Measurements from ENCODE around the gene PKLR. TPM values are rescaled to one million over a fixed set of nuclear protein-coding genes. Genes with fewer than 3 reads are reported as not detected.

Gene PKLR
- total RNA-seq, 1 experiment from 2014 or later = not detected

DNA sequence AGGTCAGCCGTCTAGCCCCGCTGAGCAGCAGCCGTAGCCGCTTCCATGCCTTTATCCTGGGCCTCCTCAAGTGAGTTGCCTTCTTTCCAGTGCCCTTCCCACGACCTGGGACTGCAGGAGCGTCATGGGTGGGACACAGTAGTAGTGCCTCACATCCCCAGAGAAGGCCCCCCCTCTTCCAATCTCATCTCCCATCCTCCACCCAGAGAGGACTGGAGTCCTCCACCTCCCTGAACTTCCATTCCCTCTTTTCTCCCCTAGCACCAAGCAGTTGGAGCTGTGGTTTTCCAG, 24.3 kb upstream of the PKLR start:
- TF ChIP-seq, protein P1, sequence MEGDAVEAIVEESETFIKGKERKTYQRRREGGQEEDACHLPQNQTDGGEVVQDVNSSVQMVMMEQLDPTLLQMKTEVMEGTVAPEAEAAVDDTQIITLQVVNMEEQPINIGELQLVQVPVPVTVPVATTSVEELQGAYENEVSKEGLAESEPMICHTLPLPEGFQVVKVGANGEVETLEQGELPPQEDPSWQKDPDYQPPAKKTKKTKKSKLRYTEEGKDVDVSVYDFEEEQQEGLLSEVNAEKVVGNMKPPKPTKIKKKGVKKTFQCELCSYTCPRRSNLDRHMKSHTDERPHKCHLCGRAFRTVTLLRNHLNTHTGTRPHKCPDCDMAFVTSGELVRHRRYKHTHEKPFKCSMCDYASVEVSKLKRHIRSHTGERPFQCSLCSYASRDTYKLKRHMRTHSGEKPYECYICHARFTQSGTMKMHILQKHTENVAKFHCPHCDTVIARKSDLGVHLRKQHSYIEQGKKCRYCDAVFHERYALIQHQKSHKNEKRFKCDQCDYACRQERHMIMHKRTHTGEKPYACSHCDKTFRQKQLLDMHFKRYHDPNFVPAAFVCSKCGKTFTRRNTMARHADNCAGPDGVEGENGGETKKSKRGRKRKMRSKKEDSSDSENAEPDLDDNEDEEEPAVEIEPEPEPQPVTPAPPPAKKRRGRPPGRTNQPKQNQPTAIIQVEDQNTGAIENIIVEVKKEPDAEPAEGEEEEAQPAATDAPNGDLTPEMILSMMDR (IDR thresholded peaks at IDR 0.05; ENCODE audit: unreplicated experiment) = no peak
- H3K4me1 Mint-ChIP-seq (ENCODE audit: low read depth, unreplicated experiment) = peaks cover 27% of the 10 kb centered on the region
- CTCF ChIA-PET = interaction anchor here (1.0 kb wide), 1 partner anchor 75 kb away, joined by 4 read pairs; no protein-coding TSS in a partner anchor
- H3K9me3 Mint-ChIP-seq (ENCODE audit: low read depth, unreplicated experiment) = no peaks in the 10 kb centered on the region
- peak overlapping the region; percentile 90 for H3K4me3 Mint-ChIP-seq (ENCODE audit: low read depth, unreplicated experiment)
- H3K27me3 Mint-ChIP-seq (ENCODE audit: unreplicated experiment) = no peaks in the 10 kb centered on the region
- peak overlapping the region; percentile 60 for H3K27ac Mint-ChIP-seq (ENCODE audit: unreplicated experiment)
- peaks cover 90% of the 10 kb centered on the region for H3K36me3 Mint-ChIP-seq (ENCODE audit: insufficient read depth, unreplicated experiment)
- BruUV-seq (replicated peaks) = no TSS peak
- DNase-seq = no peak
- intact Hi-C loops (cut with micrococcal nuclease; ENCODE audit: unreplicated experiment) = loop anchor here (2.0 kb wide), 1 partner anchor 75 kb away; no protein-coding TSS in a partner anchor

DNA sequence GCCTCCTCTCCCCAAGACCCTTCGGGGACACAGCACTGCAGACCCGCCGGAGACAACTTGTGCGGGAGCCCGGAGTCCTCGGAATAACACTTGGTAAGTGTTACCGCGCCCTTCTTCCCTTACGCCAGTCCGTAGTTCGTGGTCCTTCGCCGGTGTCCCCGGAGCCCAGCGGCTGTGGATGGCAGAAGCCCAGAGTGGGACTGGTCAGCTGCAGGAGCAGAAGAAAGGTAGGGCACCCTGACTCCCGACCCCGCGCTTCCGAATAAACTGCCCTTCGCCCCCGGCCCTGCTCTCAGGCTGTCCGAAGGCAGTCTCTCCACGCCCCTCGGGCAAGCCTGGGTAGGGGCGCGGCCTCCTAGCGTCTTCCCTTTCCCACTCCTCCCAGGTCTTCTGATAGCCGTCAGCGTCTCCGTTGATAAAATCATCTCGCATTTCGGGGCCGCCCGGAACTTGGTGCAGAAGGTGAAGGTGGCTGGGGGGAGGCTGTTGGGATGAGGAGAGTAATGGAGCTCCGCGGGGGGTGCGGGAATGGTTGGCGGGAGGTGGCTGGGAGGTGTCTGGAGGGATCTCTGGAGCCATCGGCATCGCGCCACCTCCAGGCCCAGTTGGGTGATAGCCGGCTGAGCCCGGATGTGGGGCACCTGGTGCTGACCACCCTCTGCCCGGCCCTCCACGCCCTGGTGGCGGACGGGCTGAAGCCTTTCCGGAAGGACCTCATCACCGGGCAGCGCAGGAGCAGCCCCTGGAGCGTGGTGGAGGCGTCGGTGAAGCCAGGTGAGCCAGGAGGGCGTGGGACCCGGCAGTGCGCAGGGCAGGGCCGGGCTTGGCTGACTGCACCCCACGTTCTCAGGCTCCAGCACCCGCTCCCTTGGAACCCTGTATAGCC, 23.7 kb upstream of the PKLR start:
- DNase-seq = peak; percentile 81
- CTCF ChIA-PET = interaction anchor here (1.0 to 3.4 kb wide), 5 partner anchors 13 to 179 kb away, joined by 3 to 19 read pairs (median 4); partner anchors contain the start of gene FDPS
- H3K4me1 Mint-ChIP-seq (ENCODE audit: low read depth, unreplicated experiment) = peaks cover 33% of the 10 kb centered on the region
- H3K4me3 Mint-ChIP-seq (ENCODE audit: low read depth, unreplicated experiment) = peak overlapping the region; percentile 90
- BruUV-seq (replicated peaks) = TSS peak; percentile 16
- no peaks in the 10 kb centered on the region for H3K27me3 Mint-ChIP-seq (ENCODE audit: unreplicated experiment)
- intact Hi-C loops (cut with micrococcal nuclease; ENCODE audit: unreplicated experiment) = loop anchor here (2.0 kb wide), 1 partner anchor 74 kb away; no protein-coding TSS in a partner anchor
- TF ChIP-seq, protein P1 (IDR thresholded peaks at IDR 0.05; ENCODE audit: unreplicated experiment) = peak; percentile 73
- H3K36me3 Mint-ChIP-seq (ENCODE audit: insufficient read depth, unreplicated experiment) = peaks cover 90% of the 10 kb centered on the region
- H3K9me3 Mint-ChIP-seq (ENCODE audit: low read depth, unreplicated experiment) = no peaks in the 10 kb centered on the region
- H3K27ac Mint-ChIP-seq (ENCODE audit: unreplicated experiment) = peak overlapping the region; percentile 60

DNA sequence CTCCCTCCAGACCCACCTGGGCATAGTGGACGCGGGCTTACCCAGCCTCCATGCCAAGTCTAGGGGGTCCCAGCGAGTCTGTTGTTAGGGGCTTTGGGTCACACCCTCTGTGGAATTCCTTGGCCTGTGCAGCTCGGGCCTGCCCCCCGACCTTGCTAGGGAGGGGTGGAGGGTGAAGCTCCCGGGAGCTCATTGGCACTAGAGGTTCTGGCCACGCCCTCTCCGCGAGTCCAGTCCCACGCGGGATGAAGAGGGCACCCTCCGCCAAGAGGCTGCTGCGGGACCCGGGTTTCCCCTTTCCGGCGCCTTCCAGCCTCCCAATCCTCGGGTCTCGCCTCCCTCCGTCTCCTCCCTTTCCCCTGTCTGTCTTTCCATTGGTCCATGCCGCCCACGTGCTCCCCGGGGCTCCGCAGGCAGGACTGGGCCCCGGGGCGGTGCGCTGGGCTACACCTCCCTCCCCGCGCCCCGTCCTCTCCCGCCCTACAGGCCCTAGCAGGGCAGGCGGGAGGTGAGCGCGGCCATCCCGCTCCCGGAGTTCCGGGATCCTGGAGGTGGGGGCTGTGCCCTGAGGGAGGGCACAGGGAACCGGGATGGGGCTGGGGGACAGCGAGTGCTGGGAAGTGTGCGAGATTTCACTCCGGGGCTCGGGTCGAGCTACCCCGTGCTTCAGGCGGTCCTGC, 22.9 kb upstream of the PKLR start:
- TF ChIP-seq, protein P1 (IDR thresholded peaks at IDR 0.05; ENCODE audit: unreplicated experiment) = no peak
- CTCF ChIA-PET = interaction anchor here (0.6 to 3.4 kb wide), 20 partner anchors 12 to 679 kb away, joined by 3 to 44 read pairs (median 6); partner anchors contain the start of genes CLK2, FDPS, HCN3 and KRTCAP2
- Mint-ChIP-seq H3K9me3 (ENCODE audit: low read depth, unreplicated experiment) (no peaks in the 10 kb centered on the region), H3K36me3 (ENCODE audit: insufficient read depth, unreplicated experiment) (peaks cover 92% of the 10 kb centered on the region), H3K4me1 (ENCODE audit: low read depth, unreplicated experiment) (peaks cover 40% of the 10 kb centered on the region), H3K27me3 (ENCODE audit: unreplicated experiment) (no peaks in the 10 kb centered on the region), H3K4me3 (ENCODE audit: low read depth, unreplicated experiment) (peak overlapping the region; percentile 90), H3K27ac (ENCODE audit: unreplicated experiment) (peak overlapping the region; percentile 60)
- peak; percentile 98 for DNase-seq
- intact Hi-C loops (cut with micrococcal nuclease; ENCODE audit: unreplicated experiment) = loop anchor here (2.0 kb wide), 1 partner anchor 73 kb away; no protein-coding TSS in a partner anchor
- no TSS peak for BruUV-seq (replicated peaks)

DNA sequence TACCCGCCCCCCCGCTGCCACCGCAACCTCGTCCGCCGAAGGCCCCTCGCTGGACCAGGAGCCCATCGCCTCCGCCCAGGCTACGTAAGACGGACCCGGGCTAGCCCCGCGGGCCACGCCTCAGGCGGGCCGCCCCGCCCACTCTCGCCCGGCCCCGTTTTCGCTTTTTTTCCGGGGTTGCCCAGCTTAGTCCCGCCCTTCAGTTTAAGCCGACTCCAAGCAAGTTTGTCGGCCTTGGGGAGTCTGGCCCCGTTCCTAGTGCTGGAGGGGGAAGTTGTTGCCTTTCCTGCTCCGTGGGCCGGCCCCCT, 22.4 kb upstream of the PKLR start:
- TF ChIP-seq, protein P1 (IDR thresholded peaks at IDR 0.05; ENCODE audit: unreplicated experiment) = no peak
- Mint-ChIP-seq H3K36me3 (ENCODE audit: insufficient read depth, unreplicated experiment) (peaks cover 93% of the 10 kb centered on the region), H3K27me3 (ENCODE audit: unreplicated experiment) (no peaks in the 10 kb centered on the region), H3K4me3 (ENCODE audit: low read depth, unreplicated experiment) (peak overlapping the region; percentile 90), H3K9me3 (ENCODE audit: low read depth, unreplicated experiment) (no peaks in the 10 kb centered on the region), H3K4me1 (ENCODE audit: low read depth, unreplicated experiment) (peaks cover 44% of the 10 kb centered on the region), H3K27ac (ENCODE audit: unreplicated experiment) (peak overlapping the region; percentile 60)
- BruUV-seq (replicated peaks) = no TSS peak
- DNase-seq = peak; percentile 95
- CTCF ChIA-PET = interaction anchor here (0.6 to 3.4 kb wide), 21 partner anchors 15 to 680 kb away, joined by 3 to 44 read pairs (median 6); partner anchors contain the start of genes CLK2, FDPS, HCN3 and KRTCAP2
- intact Hi-C loops (cut with micrococcal nuclease; ENCODE audit: unreplicated experiment) = loop anchor here (1.0 to 2.0 kb wide), 3 partner anchors 15 to 73 kb away; partner anchors contain the start of gene FDPS
